K562 (cell line): Measurements from ENCODE around the gene PTPRU. TPM values are rescaled to one million over a fixed set of nuclear protein-coding genes. Genes with fewer than 3 reads are reported as not detected.

Experiments
- ATF2 ChIP-seq: sonication (generic); formaldehyde crosslinking; IDR thresholded peaks from 2 replicates; pipeline ENCODE4 v1.8.1; 2022; ENCODE audit warnings: missing genetic modification reagents
- BCOR ChIP-seq: fragments of 450-650 bp; IDR thresholded peaks from 2 replicates; pipeline ENCODE4 v1.6.1; 2016
- ESRRB ChIP-seq: fragments of 250-450 bp; sonication (Bioruptor Pico); IDR thresholded peaks from 2 replicates; pipeline ENCODE4 v1.5.0; 2020; ENCODE audit warnings: mild to moderate bottlenecking, moderate library complexity, borderline replicate concordance
- FOXK2 ChIP-seq, 2 experiments: fragments of 450-650 bp; IDR thresholded peaks in 1 of 2; conservative IDR thresholded peaks in 1 of 2; 2 replicates each; pipeline ENCODE4 v1.6.1; 2016; ENCODE audit warnings: low read depth in 2 of 2, mild to moderate bottlenecking in 1 of 2
- MAFF ChIP-seq: IDR thresholded peaks from 2 replicates; pipeline ENCODE4 v1.6.1; 2012; ENCODE audit warnings: low read length, improper control_type of control experiment
- MCM7 ChIP-seq, 2 experiments: fragments of 450-650 bp; IDR thresholded peaks; 2 replicates each; pipeline ENCODE4 v1.6.1; 2016 to 2018
- MNT ChIP-seq, 2 experiments: fragments of 450-650 bp; conservative IDR thresholded peaks; 2 replicates each; pipeline ENCODE4 v1.6.1; 2017; ENCODE audit warnings: mild to moderate bottlenecking in 2 of 2, moderate library complexity in 2 of 2
- MTA3 ChIP-seq: fragments of 450-650 bp; formaldehyde crosslinking; IDR thresholded peaks from 2 replicates; pipeline ENCODE4 v1.6.1; 2017; ENCODE audit warnings: mild to moderate bottlenecking, borderline replicate concordance
- PHF8 ChIP-seq: fragments of 200-600 bp; sonication (generic); IDR thresholded peaks from 2 replicates; pipeline ENCODE4 v1.6.1; 2012; ENCODE audit warnings: mixed run types, mild to moderate bottlenecking, inconsistent platforms, low read length, moderate library complexity, borderline replicate concordance
- PRPF4 ChIP-seq: fragments of 200-400 bp; formaldehyde crosslinking; IDR thresholded peaks from one replicate; pipeline ENCODE4 v1.6.1; 2017; ENCODE audit warnings: low read length, low read depth, mild to moderate bottlenecking; ENCODE audit not compliant: insufficient read depth, poor library complexity, severe bottlenecking
- RNF2 ChIP-seq: sonication (generic); IDR thresholded peaks from 2 replicates; pipeline ENCODE4 v1.6.1; 2016
- TAF9B ChIP-seq: fragments of 450-650 bp; IDR thresholded peaks from 2 replicates; pipeline ENCODE4 v1.6.1; 2018; ENCODE audit warnings: mild to moderate bottlenecking; ENCODE audit not compliant: partially characterized antibody
- USF2 ChIP-seq: sonication (generic); formaldehyde crosslinking; IDR thresholded peaks from 2 replicates; pipeline ENCODE4 v1.5.0; 2020; ENCODE audit warnings: missing genetic modification reagents
- XRCC5 ChIP-seq: fragments of 200-400 bp; formaldehyde crosslinking; IDR thresholded peaks from 2 replicates; pipeline ENCODE4 v1.6.1; 2017; ENCODE audit warnings: low read depth, mild to moderate bottlenecking, low read length
- YBX1 ChIP-seq: fragments of 450-650 bp; IDR thresholded peaks from 2 replicates; pipeline ENCODE4 v1.7.1; 2016; ENCODE audit warnings: mild to moderate bottlenecking
- ZBTB17 ChIP-seq: fragments of 450-650 bp; formaldehyde crosslinking; IDR thresholded peaks from 2 replicates; pipeline ENCODE4 v1.4.0; 2020; ENCODE audit warnings: mild to moderate bottlenecking
- ZFP1 ChIP-seq: fragments of 450-650 bp; formaldehyde crosslinking; IDR thresholded peaks from 2 replicates; pipeline ENCODE4 v1.4.0; 2020; ENCODE audit warnings: mild to moderate bottlenecking, mixed read lengths
- ZNF165 ChIP-seq: fragments of 250-450 bp; sonication (Bioruptor Pico); IDR thresholded peaks from 2 replicates; pipeline ENCODE4 v1.4.0; 2020; ENCODE audit warnings: borderline replicate concordance
- polyA plus RNA-seq, 8 experiments: library from polyadenylated mRNA; depleted of rRNA in 4 of 8; stranded (reverse) in 5 of 8; unstranded in 3 of 8; fragments of >200 nt; fragmentation: Nextera tagmentation in 2 of 8; fragmentation: Illumina TruSeq in 1 of 8; extraction: Ambion mirVana in 2 of 8; extraction: Trizol in 1 of 8; gene quantifications; 2 replicates each; pipeline versions ENCODE4 v1.2.1 to v1.2.3, GENCODE V29; 2011 to 2014; ENCODE audit warnings: inconsistent platforms in 1 of 8, missing spikeins in 1 of 8
- total RNA-seq, 7 experiments: library from RNA; depleted of rRNA in 6 of 7; stranded (reverse); fragments of >200 nt in 6 of 7; fragmentation: Illumina TruSeq in 2 of 7; extraction: Trizol in 2 of 7; gene quantifications; 2 replicates each; pipeline versions ENCODE4 v1.2.1 to v1.2.3, GENCODE V29; 2011 to 2021; ENCODE audit warnings: low replicate concordance in 1 of 7

PTPRU gene
- total and polyA plus RNA-seq, 9 of the 15 experiments (the other 6 are each of a cell fraction or from before 2014, with no cell fraction given), result 0.01 to 2.9 (median 1.0) TPM

- TF ChIP-seq MNT (conservative IDR thresholded peaks at IDR 0.05), result no peak
- 0 out of 2 replicates have a peak, but pooled peaks have one; percentile 4 for TF ChIP-seq PHF8
- TF ChIP-seq MCM7 (IDR thresholded peaks at IDR 0.05), result no peak
- TF ChIP-seq YBX1, result no peak
- TF ChIP-seq ZFP1 (CRISPR knock-in tag), result no peak
- TF ChIP-seq FOXK2 (conservative IDR thresholded peaks at IDR 0.05 in 1 of 2, IDR thresholded peaks at IDR 0.05 in 1 of 2; ENCODE audit: low read depth in 2 of 2), result no peak
- TF ChIP-seq MAFF, result no peak
- TF ChIP-seq BCOR, result peak; percentile 75; the same call in 1 of the 2 replicates
- TF ChIP-seq ZBTB17 (CRISPR knock-in tag), result no peak
- no peak for TF ChIP-seq TAF9B
- TF ChIP-seq MTA3, result no peak
- TF ChIP-seq ATF2 (CRISPR knock-in tag), result no peak
- no peak for TF ChIP-seq XRCC5
- no peak for TF ChIP-seq ZNF165 (CRISPR knock-in tag)
- TF ChIP-seq ESRRB (CRISPR knock-in tag), result no peak
- no peak for TF ChIP-seq PRPF4
- no peak for TF ChIP-seq RNF2
- TF ChIP-seq USF2 (CRISPR knock-in tag), result no peak
Observed at GRCh38 chr1:29236712-29237128, 398 bp downstream of the PTPRU start (continued).
